Stimulated activated CD4-positive, alpha-beta T cell treated with anti-CD3 and anti-CD28 coated beads, Interleukin-1b, Interleukin-23, amount 100 ng/mL, for 1 hour (primary cell): ENCODE measurements around the gene TBC1D2B.

Experiments
- DNase-seq, 2 donors: peaks; one replicate each; pipeline ENCODE4 v3.0.0-alpha.2; 2020; ENCODE audit warnings: low read depth in 2 of 2

TBC1D2B gene

GRCh38 chr15:78097667-78098066, 20.2 kb upstream of the TBC1D2B start:
- no peak for DNase-seq

- DNase-seq, result no peak
These were observed 15.9 kb upstream of the TBC1D2B start for GRCh38 chr15:78093242-78094020.

- DNase-seq, result no peak
These were observed 14.9 kb upstream of the TBC1D2B start, which contains the start of gene SH2D7 for GRCh38 chr15:78092261-78093041. SH2D7 (plus strand) TSS chr15:78092561; CDS start chr15:78092585, 24 bp downstream.

GRCh38 chr15:78090422-78091063, 13.0 kb upstream of the TBC1D2B start:
- no peak for DNase-seq

- DNase-seq, result no peak
These were observed 11.2 kb upstream of the TBC1D2B start for GRCh38 chr15:78088773-78089080.

GRCh38 chr15:78087951-78088772, 10.7 kb upstream of the TBC1D2B start:
- DNase-seq, result no peak

GRCh38 chr15:78085928-78086327, 8.4 kb upstream of the TBC1D2B start:
- no peak for DNase-seq

- DNase-seq, result no peak
These were observed 6.9 kb upstream of the TBC1D2B start for GRCh38 chr15:78084449-78084750.

- no peak for DNase-seq
These were observed 6.4 kb upstream of the TBC1D2B start for GRCh38 chr15:78083687-78084448.

GRCh38 chr15:78083186-78083585, 5.7 kb upstream of the TBC1D2B start:
- DNase-seq, result no peak

- DNase-seq, result no peak
These were observed 5.2 kb upstream of the TBC1D2B start for GRCh38 chr15:78082743-78083110.

GRCh38 chr15:78082106-78082742, 4.7 kb upstream of the TBC1D2B start:
- DNase-seq, result no peak

GRCh38 chr15:78080088-78080460, 2.6 kb upstream of the TBC1D2B start:
- no peak for DNase-seq

- no peak for DNase-seq
These were observed 2.0 kb upstream of the TBC1D2B start for GRCh38 chr15:78079298-78080087.

- no peak for DNase-seq
These were observed 330 bp upstream of the TBC1D2B start for GRCh38 chr15:78077871-78078210.

GRCh38 chr15:78076231-78077052, 1.1 kb downstream of the TBC1D2B start:
- DNase-seq, result no peak

GRCh38 chr15:78075490-78076230, 1.9 kb downstream of the TBC1D2B start:
- no peak for DNase-seq

GRCh38 chr15:78073046-78073787, 4.3 kb downstream of the TBC1D2B start:
- DNase-seq, result no peak
